GM12878 (cell line): ENCODE measurements around the gene POGZ. TPM values are rescaled to one million over a fixed set of nuclear protein-coding genes. Genes with fewer than 3 reads are reported as not detected.

Experiments used
- ATAC-seq: fragments of 200-7000 bp; cut with Tn5 transposase; 3 replicates; pipeline ENCODE4 v1.9.1; 2020; ENCODE audit warnings: mild to moderate bottlenecking, moderate library complexity
- BruUV-seq: library from RNA; stranded (reverse); fragments of 400-500 nt; replicated peaks from 2 replicates; lab custom pipeline; 2021; lab: Mats Ljungman, UMichigan
- CTCF ChIA-PET: fragments of 300-600 bp; sonication (Branson Sonifier 250); formaldehyde crosslinking; extraction: SDS; loops from one replicate; lab custom pipeline; 2021; ENCODE audit warnings: inconsistent platforms; lab: Yijun Ruan, JAX
- POLR2A ChIA-PET: fragments of 350-600 bp; formaldehyde crosslinking; extraction: SDS; loops from one replicate; lab custom pipeline; 2021; ENCODE audit warnings: inconsistent platforms; lab: Charles Lee
- RAD21 ChIA-PET: fragments of 300-600 bp; sonication (Branson Sonifier 250); formaldehyde crosslinking; loops from one replicate; lab custom pipeline; 2023; ENCODE audit warnings: antibody characterized with exemption; ENCODE audit not compliant: unreplicated experiment; lab: Charles Lee
- SMC1A ChIA-PET: fragments of 300-600 bp; sonication (Branson Sonifier 250); formaldehyde crosslinking; loops from one replicate; lab custom pipeline; 2023; ENCODE audit not compliant: unreplicated experiment, uncharacterized antibody; lab: Charles Lee
- DNase-seq: peaks from one replicate; pipeline ENCODE4 v3.0.0-alpha.2; 2011; ENCODE audit warnings: low read depth, low spot score
- FAIRE-seq: peaks from 3 replicates; lab custom pipeline; 2011; peaks lifted over from hg19 to GRCh38; lab: Jason Lieb, UNC
- H2AFZ ChIP-seq: 2 replicates; pipeline ENCODE4 v1.6.0; 2011; ENCODE audit warnings: low read depth, low read length, control low read depth; ENCODE audit not compliant: control insufficient read depth
- H3K27ac ChIP-seq: 2 replicates; pipeline ENCODE4 v1.5.1; 2011; ENCODE audit warnings: control low read depth; ENCODE audit not compliant: control insufficient read depth, insufficient read depth
- H3K27me3 ChIP-seq, 2 experiments: replicated peaks in 1 of 2; 2 replicates each; pipeline versions ENCODE4 v1.6.0 to v1.6.1; 2011; ENCODE audit warnings: low read length in 1 of 2; ENCODE audit not compliant: control insufficient read depth in 2 of 2, insufficient read depth in 2 of 2
- H3K36me3 ChIP-seq, 2 experiments: 2 replicates each; pipeline ENCODE4 v1.5.1; 2011; ENCODE audit warnings: low read length in 1 of 2; ENCODE audit not compliant: control insufficient read depth in 2 of 2, insufficient read depth in 2 of 2
- H3K4me1 ChIP-seq: 2 replicates; pipeline ENCODE4 v1.6.1; 2011; ENCODE audit warnings: mild to moderate bottlenecking, low read length, moderate library complexity, mixed read lengths; ENCODE audit not compliant: control insufficient read depth, insufficient read depth
- H3K4me2 ChIP-seq: 2 replicates; pipeline ENCODE4 v1.6.0; 2011; ENCODE audit warnings: control low read depth; ENCODE audit not compliant: control insufficient read depth, insufficient read depth
- H3K4me3 ChIP-seq: fragments of 200-600 bp; sonication (generic); 2 replicates; pipeline ENCODE4 v1.5.1; 2016
- H3K79me2 ChIP-seq: 2 replicates; pipeline ENCODE4 v1.6.0; 2011; ENCODE audit warnings: low read length; ENCODE audit not compliant: control insufficient read depth, insufficient read depth
- H3K9ac ChIP-seq: 2 replicates; pipeline ENCODE4 v1.8.0; 2011; ENCODE audit warnings: low read length, control low read depth, mixed read lengths; ENCODE audit not compliant: control insufficient read depth, insufficient read depth
- H3K9me3 ChIP-seq: replicated peaks from 3 replicates; pipeline ENCODE4 v1.5.1; 2011; ENCODE audit warnings: mild to moderate bottlenecking, low read length; ENCODE audit not compliant: control insufficient read depth, insufficient read depth
- H4K20me1 ChIP-seq: 2 replicates; pipeline ENCODE4 v1.6.0; 2011; ENCODE audit not compliant: control insufficient read depth, insufficient read depth
- HCFC1 ChIP-seq: fragments of 150-350 bp; IDR thresholded peaks from 2 replicates; pipeline ENCODE4 v1.6.1; 2014; ENCODE audit warnings: low read length
- HDAC2 ChIP-seq: fragments of 200-600 bp; sonication (generic); IDR thresholded peaks from 2 replicates; pipeline ENCODE4 v1.6.1; 2017
- HDGF ChIP-seq: fragments of 450-650 bp; IDR thresholded peaks from 2 replicates; pipeline ENCODE4 v1.6.1; 2016; ENCODE audit warnings: antibody characterized with exemption
- MEF2A ChIP-seq: IDR thresholded peaks from 2 replicates; pipeline ENCODE4 v1.6.1; 2011; ENCODE audit warnings: low read depth, mild to moderate bottlenecking, low read length, moderate library complexity; ENCODE audit not compliant: insufficient read depth
- NFYA ChIP-seq: IDR thresholded peaks from 2 replicates; pipeline ENCODE4 v1.6.1; 2011; ENCODE audit warnings: low read depth, mild to moderate bottlenecking, low read length, improper control_type of control experiment, borderline replicate concordance
- RFX5 ChIP-seq: IDR thresholded peaks from 2 replicates; pipeline ENCODE4 v1.6.1; 2011; ENCODE audit warnings: low read depth, low read length, improper control_type of control experiment
- YBX1 ChIP-seq: fragments of 450-650 bp; IDR thresholded peaks from 2 replicates; pipeline ENCODE4 v1.6.1; 2016; ENCODE audit warnings: antibody characterized with exemption
- WGBS: methylation state at CpG from one replicate; pipeline ENCODE4 v1.1.6; 2016; ENCODE audit warnings: low lambda C conversion rate; ENCODE audit not compliant: insufficient replicate concordance, insufficient coverage; ENCODE audit errors: missing lambda C conversion rate; 5-methylcytosine and 5-hydroxymethylcytosine counted together
- in situ Hi-C: fragments of 300-500 bp; cut with MboI; formaldehyde crosslinking; loops from 9 replicates; pipeline ENCODE4 v1.14.3; 2018; ENCODE audit warnings: mixed read lengths
- intact Hi-C: fragments of 100-400 bp; cut with micrococcal nuclease; formaldehyde crosslinking; loops from one replicate; pipeline ENCODE4 v1.14.2; 2022; ENCODE audit not compliant: unreplicated experiment
- polyA plus RNA-seq, 11 experiments: library from polyadenylated mRNA; depleted of rRNA in 4 of 11; unstranded in 6 of 11; stranded (reverse) in 5 of 11; fragments of >200 nt; fragmentation: Nextera tagmentation in 4 of 11; fragmentation: Illumina TruSeq in 1 of 11; extraction: Ambion mirVana in 4 of 11; extraction: Trizol in 1 of 11; gene quantifications; 1 replicate in 1 of 11; 2 replicates in 10 of 11; pipeline versions ENCODE4 v1.2.1 to v1.2.3, GENCODE V29; 2011 to 2016; ENCODE audit warnings: inconsistent platforms in 2 of 11, missing spikeins in 2 of 11, low read depth in 1 of 11
- total RNA-seq, 4 experiments: library from RNA; depleted of rRNA in 3 of 4; stranded (reverse); fragments of >200 nt in 3 of 4; fragmentation: Illumina TruSeq in 1 of 4; extraction: Trizol in 1 of 4; gene quantifications; 2 replicates each; pipeline versions ENCODE4 v1.2.1 to v1.2.3, GENCODE V29; 2013 to 2021
- TF ChIP-seq, protein P1 (sequence below): IDR thresholded peaks from 2 replicates; pipeline ENCODE4 v1.6.1; 2012; ENCODE audit warnings: low read length, inconsistent platforms

POGZ gene
- total and polyA plus RNA-seq, 10 of the 15 experiments (the other 5 are each of a cell fraction or from before 2014, with no cell fraction given) = 11.3 to 80.6 (median 35.8) TPM

DNA sequence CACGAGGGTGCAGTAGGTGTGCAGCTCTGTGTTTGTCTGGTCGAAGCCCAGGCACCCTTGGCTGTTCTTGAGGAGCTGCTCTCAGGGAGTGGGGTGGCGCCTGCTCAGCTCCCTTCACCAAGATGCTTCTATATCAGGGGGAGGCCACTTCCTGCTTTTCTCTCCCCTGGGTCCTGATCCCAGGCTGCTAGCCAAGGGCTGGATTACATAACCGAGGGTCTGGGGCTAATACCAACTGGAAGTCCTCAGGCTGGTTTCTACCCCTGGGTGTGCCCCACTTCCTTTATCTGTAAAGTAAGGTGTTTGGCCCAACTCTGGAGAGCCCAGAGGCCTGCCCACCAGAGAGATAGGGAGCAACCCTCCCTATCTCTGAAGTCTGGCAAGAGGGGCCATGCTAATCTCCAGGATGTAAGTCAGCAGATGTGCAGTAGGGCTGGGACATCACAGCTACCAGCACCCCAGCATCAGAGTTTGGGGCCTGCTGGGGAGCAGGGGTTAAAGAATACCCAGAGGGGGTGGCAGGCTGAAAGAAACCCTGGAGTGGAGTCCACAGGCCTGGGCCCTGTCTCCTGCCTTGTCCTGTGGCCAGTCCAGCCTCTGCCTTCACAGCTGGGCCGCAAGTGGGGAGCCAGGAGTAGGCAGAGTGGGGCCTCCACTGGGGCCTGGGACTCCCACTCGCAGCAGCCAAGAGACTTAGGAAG, 88.9 kb downstream of the POGZ start:
- Histone ChIP-seq H4K20me1 (no peaks in the 10 kb centered on the region), H3K4me1 (no peaks in the 10 kb centered on the region), H3K4me2 (no peak overlapping the region), H3K9ac (no peak overlapping the region), H3K79me2 (no peaks in the 10 kb centered on the region), H3K4me3 (no peak overlapping the region), H3K27me3 (no peaks in the 10 kb centered on the region), H2AFZ (no peak overlapping the region; the same call in 1 of the 2 replicates), H3K9me3 (no peaks in the 10 kb centered on the region), H3K27ac (no peak overlapping the region), H3K36me3 (no peaks in the 10 kb centered on the region)
- ChIA-PET POLR2A (interaction anchor here (0.6 to 1.4 kb wide), 3 partner anchors 29 to 43 kb away, joined by 3 read pairs; partner anchors contain the start of genes PI4KB and PSMB4), RAD21 (interaction anchor here (1.1 kb wide), 1 partner anchor 15 kb away, joined by 3 read pairs; no protein-coding TSS in a partner anchor), CTCF (interaction anchor here (0.8 to 1.3 kb wide), 4 partner anchors 14 to 30 kb away, joined by 3 read pairs; partner anchors contain the start of gene PSMB4), SMC1A (interaction anchor here (0.5 to 1.2 kb wide), 2 partner anchors 29 to 30 kb away, joined by 3 read pairs; partner anchors contain the start of gene PSMB4)
- ATAC-seq = no peak; the same call in 1 of the 3 replicates
- no peak for FAIRE-seq
- DNase-seq = no peak
- in situ Hi-C loops = no loop called here
- WGBS = 49% methylated on average over 6 of the region's 6 CpGs
- no peak for TF ChIP-seq RFX5
- intact Hi-C loops = no loop called here
- BruUV-seq = no TSS peak

DNA sequence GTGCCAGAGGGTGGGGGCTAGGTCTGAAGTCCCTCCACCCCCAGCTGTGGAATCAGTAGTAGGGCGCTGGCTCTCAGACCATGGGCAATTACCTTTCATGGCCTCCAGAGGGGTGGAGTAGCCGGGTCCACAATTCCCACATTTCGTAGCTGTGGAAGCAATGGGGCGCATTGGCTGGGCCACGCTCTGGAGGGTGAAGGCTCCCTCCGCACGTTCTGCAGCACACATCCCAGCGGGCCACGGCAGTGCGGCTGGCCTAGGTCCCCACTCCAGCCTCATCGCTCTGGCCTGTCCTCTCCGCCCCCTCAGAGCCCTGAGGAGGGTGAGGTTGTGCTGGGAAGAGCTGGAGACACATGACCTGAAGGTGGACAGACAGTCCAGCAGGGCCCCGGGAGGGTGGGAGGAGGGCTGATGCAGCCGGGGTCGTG, 89.7 kb downstream of the POGZ start:
- Histone ChIP-seq H3K79me2 (no peaks in the 10 kb centered on the region), H2AFZ (no peak overlapping the region), H3K27ac (no peak overlapping the region), H4K20me1 (no peaks in the 10 kb centered on the region), H3K4me2 (no peak overlapping the region), H3K9ac (no peak overlapping the region), H3K36me3 (no peaks in the 10 kb centered on the region)
- SMC1A ChIA-PET = interaction anchor here (0.5 to 1.2 kb wide), 2 partner anchors 29 kb away, joined by 3 read pairs; partner anchors contain the start of gene PSMB4
- in situ Hi-C loops = no loop called here
- TF ChIP-seq HDGF (no peak), NFYA (no peak), HCFC1 (no peak), YBX1 (no peak), MEF2A (no peak), HDAC2 (no peak)
- TF ChIP-seq, protein P1, sequence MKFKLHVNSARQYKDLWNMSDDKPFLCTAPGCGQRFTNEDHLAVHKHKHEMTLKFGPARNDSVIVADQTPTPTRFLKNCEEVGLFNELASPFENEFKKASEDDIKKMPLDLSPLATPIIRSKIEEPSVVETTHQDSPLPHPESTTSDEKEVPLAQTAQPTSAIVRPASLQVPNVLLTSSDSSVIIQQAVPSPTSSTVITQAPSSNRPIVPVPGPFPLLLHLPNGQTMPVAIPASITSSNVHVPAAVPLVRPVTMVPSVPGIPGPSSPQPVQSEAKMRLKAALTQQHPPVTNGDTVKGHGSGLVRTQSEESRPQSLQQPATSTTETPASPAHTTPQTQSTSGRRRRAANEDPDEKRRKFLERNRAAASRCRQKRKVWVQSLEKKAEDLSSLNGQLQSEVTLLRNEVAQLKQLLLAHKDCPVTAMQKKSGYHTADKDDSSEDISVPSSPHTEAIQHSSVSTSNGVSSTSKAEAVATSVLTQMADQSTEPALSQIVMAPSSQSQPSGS = no peak
- TF ChIP-seq, all 136 proteins: peak for 0
- FAIRE-seq = no peak
- no peak overlapping the region for H3K4me3 ChIP-seq
- no peaks in the 10 kb centered on the region for H3K4me1 ChIP-seq
- CTCF ChIA-PET = interaction anchor here (0.8 to 1.3 kb wide), 4 partner anchors 14 to 30 kb away, joined by 3 read pairs; partner anchors contain the start of gene PSMB4
- ATAC-seq = no peak
- POLR2A ChIA-PET = interaction anchor here (1.2 to 1.4 kb wide), 2 partner anchors 30 to 42 kb away, joined by 3 read pairs; partner anchors contain the start of genes PI4KB and PSMB4
- no peak for DNase-seq
- no TSS peak for BruUV-seq
- RAD21 ChIA-PET = interaction anchor here (1.1 kb wide), 1 partner anchor 16 kb away, joined by 3 read pairs; no protein-coding TSS in a partner anchor
- intact Hi-C loops = no loop called here
- no peaks in the 10 kb centered on the region for H3K9me3 ChIP-seq
- H3K27me3 ChIP-seq = no peaks in the 10 kb centered on the region
- 60% methylated on average over 13 of the region's 15 CpGs for WGBS
